ENCODE results near the gene FMNL1.
A peak's percentile ranks its signal among the peaks of the same experiment; 100 is the strongest.

Gene FMNL1

DNA sequence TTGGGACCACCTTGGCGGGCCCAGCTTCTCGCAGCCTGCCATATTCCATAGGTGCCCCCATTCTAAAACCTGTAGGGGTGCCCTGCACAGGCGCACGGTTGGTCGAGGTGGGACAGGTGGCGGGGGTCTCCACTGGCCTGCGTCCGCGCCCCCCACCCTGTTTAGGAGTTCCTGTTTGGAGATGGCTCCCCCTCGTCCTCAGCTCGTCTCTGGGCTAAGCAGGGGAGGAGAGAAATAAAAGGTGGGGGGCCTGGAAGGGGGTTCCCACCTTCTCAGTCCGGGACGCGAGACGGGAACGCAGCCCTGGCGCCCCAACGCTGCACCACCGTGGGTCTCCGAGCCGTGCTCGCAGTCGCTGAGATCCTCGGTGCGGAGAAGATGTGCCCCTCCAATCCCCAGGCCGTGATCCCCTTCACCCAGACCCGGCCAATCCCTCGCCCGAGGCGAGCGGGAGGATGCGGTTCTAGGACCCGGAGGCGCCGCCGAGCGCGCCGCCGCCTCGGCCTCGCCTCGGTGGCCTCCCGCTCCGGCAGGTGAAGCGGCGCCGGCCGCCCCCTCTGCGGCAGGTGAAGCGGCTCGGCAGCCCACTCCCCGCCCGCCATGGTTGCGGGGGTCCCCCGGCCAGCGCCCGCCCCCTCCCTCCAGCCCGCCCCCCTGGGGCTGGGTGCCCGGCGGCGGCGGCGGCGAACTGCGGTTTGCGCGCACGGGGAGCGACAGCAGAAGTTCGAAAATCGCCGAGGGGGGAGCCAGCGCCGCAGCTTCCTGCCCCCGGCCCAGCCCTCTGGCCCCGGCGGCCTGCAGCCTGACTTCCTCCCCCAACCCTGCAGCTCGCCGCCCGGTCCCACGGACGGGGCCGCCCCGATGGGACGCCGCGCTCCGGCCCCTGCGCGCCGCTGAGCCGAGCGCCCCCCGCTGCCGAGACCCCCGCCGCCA is at the start of gene FMNL1:
Gene FMNL1, plus strand, starts transcription at position 805 of the 933 bp plus-strand sequence. CDS start 240 bp downstream, outside the sequence.
- no peak for DNase-seq (ENCODE audit: low read depth)

GRCh38 chr17:45172232-45172540 is 49.5 kb upstream of the FMNL1 start:
- no peak for DNase-seq (ENCODE audit: low read depth)

GRCh38 chr17:45172541-45173286 is 49.0 kb upstream of the FMNL1 start:
- DNase-seq (ENCODE audit: low read depth), result no peak

- no peak for DNase-seq (ENCODE audit: low read depth)
Measured at GRCh38 chr17:45175759-45176115, 45.9 kb upstream of the FMNL1 start.

DNA sequence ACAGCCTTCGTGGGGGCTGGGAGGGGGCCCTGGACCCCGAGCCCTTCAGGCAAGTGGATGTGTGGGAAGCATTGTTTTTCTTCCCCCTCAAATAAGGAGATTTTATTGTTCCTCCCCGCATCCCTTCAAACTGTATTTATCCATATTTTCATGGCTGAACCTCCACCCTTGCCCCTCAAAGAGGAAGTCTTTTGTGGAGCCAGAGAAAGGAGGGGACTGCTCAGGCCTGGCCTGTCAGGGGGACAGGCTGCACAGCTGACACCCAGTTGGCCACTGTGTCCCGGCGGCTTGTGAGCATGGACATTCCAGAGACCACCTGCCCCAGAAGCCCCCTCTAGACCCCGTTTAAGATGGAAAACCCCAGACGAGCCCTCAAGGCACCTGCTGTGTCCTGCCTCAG is 44.1 kb upstream of the FMNL1 start:
- DNase-seq (ENCODE audit: low read depth), result no peak

GRCh38 chr17:45184144-45184543 is 37.5 kb upstream of the FMNL1 start:
- no peak for DNase-seq (ENCODE audit: low read depth)

DNA sequence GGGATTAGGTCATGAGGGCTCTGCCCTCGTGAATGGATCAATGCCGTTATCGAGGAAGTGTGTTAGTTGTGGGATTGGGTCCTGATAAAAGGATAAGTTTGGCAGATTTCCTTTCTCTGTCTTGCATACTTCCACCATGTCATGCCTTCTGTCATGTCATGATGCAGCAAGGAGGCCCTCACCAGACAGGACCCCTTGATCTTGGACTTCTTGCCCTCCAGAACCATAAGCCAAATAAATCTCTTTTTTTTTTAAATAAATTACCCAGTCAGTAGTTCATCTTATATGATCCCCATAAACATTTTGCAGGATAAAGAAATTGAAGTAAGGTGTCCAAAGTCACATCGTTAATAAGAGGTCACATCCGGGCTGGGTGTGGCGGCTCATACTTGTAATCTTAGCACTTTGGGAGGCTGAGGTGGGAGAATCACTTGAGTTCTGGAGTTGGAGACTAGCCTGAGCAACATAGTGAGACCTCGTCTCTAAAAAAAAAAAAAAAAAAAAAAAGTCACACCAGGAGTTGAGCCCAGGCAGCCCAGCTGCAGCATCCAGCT is 34.8 kb upstream of the FMNL1 start:
- DNase-seq (ENCODE audit: low read depth), result no peak

DNA sequence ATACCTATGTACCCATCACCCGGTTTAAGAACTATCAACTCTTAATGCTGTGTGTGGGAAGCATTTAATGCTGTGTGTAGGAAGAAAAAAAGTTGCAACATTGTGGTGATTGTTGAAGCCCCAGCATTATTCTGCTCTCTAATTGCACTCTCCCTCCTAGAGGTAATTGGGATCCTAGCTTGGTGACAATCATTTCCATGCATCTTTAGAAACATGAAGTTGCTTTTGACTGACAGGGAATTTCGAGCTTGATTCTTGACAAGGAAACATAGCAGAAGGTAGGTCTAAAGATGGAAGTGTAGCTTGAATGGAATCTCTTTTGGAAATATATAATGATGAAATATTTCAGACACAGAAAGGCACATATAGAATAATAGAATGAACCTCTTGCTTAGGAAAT is 32.7 kb upstream of the FMNL1 start:
- no peak for DNase-seq (ENCODE audit: low read depth)

DNA sequence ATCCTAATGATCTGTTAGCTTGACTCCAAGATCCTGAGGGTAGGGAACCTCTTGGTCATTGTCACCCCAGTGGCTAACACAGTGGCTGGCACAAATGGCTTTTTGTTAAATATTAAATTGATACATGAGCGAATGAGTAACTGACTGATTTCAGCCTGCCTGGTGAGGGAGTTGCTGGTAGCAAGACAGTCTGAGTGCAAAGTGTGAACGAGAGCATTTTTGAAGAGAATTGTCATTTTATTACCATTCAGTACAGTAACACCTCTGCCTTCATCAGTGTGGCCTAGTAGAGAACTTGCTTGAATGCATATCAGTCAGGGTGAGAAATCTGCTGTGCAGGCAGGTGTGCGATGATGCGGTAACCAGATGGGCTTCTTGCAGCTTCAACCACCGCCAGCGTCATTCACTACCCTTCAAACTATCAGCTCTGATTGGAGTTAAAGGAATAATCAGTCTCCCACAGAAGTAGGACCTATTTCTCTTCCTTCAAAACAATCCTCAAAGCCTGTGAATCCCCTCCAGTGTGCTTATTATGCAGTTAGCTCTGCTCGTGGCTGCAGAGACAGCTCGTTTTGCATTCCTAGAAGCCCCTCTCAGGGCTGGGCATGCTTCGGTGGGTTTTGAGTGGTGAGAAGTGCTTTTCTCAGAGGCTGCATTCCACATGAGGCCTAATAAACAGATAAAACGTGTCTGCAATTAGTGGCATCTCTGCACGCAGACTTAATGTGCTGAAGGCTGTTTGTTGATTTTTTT is 31.0 kb upstream of the FMNL1 start:
- no peak for DNase-seq (ENCODE audit: low read depth)

- no peak for DNase-seq (ENCODE audit: low read depth)
Measured at GRCh38 chr17:45195424-45195823, 26.3 kb upstream of the FMNL1 start.

DNA sequence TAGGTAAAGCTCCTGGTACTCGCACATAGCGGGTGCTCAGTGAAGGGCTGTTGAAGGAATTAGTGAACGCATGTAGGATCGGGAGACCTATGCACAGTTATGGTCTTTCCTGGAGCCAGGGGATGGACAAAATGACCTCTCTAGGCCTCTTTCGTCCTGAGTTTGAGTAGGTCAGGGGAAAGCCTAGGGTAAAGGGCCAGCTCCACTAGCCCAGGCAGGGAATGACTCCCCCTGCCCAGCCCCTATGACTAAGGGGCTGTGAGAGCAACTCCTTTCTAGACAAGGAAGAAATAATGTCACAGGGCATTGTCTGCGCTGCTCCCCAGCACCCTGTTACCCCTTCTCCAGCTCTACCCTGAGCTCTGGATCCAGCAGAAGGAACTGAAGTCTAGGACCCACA is 24.6 kb upstream of the FMNL1 start:
- no peak for DNase-seq (ENCODE audit: low read depth)

DNA sequence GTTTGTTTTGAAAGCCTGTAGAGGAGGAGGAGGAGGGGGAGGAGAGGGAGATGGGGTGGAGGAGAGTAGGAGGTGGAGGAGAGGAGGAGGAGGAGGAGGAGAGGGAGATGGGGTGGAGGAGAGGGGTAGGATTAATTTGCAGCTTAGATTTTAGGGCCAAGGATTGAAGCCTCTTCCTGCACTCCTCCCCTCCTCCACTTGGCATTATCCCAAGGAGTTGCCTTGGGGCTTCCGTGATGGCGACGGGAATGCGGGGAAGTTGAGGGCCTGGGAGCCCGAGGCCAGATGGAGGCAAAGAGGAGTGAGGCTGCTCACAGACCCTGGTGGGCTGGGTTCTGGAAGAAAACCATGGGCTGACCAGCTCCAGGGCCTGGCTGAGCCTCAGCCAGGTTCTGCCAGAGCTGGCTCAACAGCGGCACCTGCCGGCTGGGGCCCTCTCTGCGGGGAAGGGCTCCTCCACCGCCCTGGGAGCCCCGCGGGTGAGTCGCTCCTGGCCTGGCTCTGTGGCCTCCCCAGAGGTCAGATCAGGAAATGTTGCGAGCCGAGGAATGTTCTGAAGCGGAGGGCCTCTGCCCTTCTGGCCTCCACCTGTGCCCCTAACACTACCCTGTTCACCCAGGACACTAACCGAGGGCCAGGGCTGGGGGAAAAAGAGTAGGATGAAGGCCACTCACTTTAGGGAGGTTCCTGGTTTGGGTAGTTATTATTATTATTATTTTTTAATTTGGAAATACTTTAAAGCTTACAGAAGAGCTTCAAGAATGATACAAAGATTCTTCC is 23.9 kb upstream of the FMNL1 start:
- peak; percentile 42 for DNase-seq (ENCODE audit: low read depth)

- no peak for DNase-seq (ENCODE audit: low read depth)
Measured at GRCh38 chr17:45200701-45201100, 21.0 kb upstream of the FMNL1 start.

DNA sequence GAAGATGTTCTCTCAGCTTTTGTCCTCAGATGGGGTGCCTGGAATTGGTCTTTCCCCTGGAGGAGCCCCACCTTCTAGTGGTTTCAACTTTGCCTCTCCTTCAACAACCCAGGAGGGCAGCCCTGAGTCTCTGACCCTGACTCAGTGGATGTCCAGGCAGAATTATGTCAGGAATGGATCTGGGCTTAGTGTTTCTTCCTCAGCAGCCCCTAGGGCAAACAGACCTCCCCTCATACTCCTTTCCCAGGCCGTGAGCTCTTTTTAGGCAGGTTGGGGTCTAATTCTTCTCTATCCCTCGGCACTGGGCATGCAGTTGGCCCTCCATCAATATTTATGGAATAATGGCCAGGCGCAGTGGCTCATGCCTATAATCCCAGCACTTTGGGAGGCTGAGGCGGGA is 20.2 kb upstream of the FMNL1 start:
- no peak for DNase-seq (ENCODE audit: low read depth)

DNA sequence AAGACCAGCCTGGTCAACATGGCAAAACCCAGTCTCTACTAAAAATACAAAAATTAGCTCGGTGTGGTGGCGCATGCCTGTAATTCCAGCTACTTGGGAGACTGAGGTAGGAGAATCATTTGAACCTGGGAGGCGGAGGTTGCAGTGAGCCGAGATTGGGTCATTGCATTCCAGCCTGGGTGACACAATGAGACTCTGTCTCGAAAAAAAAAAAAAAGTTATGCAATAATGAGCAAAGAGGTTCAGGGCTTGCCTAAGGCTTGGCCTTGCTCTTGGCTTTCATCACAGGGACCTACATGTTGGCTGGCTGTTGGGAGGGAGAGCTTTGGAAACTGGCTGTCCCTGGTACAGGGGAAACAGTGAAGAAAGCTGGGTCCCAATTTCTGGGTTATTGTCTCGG is 19.8 kb upstream of the FMNL1 start:
- DNase-seq (ENCODE audit: low read depth), result peak; percentile 45

DNA sequence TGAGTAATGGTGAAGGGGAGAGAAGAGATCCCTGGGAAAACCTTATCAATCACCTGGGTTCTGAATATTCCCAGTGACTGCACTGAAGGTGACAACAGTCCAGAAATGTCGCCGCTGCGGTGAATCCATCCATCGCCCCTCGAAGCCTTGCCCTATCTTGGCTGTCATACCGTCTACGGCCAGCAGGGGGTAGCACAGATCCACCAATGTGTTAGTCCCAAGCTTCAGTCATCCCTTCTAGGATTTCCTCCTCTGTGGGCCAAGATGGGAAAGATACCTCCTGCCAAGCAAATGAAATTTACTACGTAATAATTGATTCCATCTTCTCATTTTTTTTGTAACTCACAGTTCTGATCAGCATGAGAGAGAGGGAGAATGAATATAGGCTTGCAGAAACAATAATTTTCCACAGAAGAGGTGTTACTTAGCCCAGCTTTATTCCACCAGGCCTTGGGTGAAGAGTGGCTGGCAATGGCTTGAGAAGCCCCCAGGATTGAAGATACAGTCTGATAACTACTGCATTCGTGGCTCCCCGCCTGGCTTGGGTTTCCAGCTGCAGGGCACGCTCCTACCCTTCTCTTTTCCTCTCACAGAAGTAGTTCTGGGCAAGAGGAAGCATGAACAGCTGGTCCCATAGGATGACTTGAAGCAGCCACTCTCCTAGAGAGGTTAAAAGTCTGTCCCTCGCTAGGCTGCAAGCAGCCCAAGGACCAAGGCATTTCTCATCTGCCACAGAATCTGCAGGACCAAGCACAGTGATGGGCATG is 2.6 kb upstream of the FMNL1 start:
- DNase-seq (ENCODE audit: low read depth), result peak; percentile 41

- DNase-seq (ENCODE audit: low read depth), result no peak
Measured at GRCh38 chr17:45220079-45220478, 1.6 kb upstream of the FMNL1 start.

- DNase-seq (ENCODE audit: low read depth), result no peak
Measured at GRCh38 chr17:45222014-45222288, 266 bp downstream of the FMNL1 start.

DNA sequence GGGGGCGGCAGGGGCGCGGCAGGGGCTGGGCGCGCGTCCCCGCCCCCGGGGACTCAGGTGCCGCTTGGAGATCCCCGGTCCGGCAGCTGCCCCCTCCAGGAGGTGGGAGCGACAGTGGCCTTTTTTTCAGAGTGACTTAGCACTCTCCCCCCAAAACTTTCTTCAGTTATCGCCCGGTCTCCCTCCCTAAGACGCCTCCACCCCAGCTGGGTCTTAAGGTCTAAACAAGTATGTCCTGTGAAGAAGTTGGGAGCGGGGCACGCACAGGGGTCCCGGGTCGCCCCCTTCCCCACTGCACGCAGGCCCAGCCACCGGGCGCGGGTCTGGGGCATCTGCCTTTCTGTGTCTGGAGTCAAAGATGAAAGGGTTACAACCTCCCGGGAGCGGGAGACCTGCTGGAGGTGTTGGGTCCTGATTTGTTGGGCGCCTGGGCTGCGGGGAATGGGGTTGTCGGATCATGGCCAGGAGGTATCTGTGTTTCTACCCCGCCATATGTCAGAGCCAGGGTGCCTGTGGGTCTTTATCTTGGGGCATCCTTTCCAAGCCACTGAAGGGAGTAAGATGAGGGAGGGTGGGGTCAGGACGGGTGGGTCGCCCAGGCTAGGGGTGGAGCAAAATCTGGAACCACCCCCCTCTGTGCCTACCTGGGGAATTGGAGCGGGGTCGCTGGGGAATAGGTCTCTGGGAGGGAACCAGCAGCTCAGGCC is 757 bp downstream of the FMNL1 start:
- no peak for DNase-seq (ENCODE audit: low read depth)

DNA sequence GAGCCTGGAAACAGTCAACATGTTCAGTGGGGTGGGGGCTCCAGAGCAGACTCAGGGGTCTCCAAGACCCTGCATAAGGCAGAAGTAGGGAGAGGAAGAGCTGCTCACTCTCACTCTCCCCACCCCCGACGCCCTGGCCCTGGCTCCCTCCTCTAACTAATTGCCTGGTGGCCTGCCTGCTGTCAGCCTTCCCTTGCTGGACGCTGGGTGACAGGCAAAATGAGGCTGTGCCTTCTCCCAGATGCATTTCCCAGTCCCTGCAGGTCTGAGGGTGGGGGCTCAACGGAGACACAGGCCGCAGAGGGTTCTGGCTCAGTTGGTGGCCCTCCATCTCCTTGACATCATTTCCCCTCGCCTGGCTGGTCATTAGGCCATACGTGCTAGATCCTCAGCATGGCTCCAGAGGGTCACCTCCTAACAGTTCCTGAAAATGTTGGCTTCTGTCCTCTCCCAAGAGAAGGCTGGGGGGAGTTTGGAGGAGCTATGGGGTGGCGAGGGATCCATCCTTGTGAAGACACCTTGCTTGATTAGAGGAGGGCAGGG is 1.4 kb downstream of the FMNL1 start:
- no peak for DNase-seq (ENCODE audit: low read depth)
